SU-DHL-6 (cell line): Measurements from ENCODE around the gene RPS6KC1.

Source experiments
- H2AFZ ChIP-seq: fragments of 200-600 bp; sonication (generic); 2 replicates; pipeline ENCODE4 v1.6.1; 2014; ENCODE audit warnings: low read depth, mild to moderate bottlenecking, moderate library complexity, mixed read lengths, antibody characterized with exemption, low read length; ENCODE audit not compliant: severe bottlenecking
- H3F3A ChIP-seq: fragments of 200-600 bp; shearing (Covaris generic); 2 replicates; pipeline ENCODE4 v1.6.0; 2016; ENCODE audit warnings: antibody characterized with exemption, mild to moderate bottlenecking; ENCODE audit not compliant: insufficient read depth
- H3K27ac ChIP-seq: fragments of 200-600 bp; sonication (generic); 2 replicates; pipeline ENCODE4 v1.5.1; 2016; ENCODE audit warnings: low read depth, mild to moderate bottlenecking, low read length, moderate library complexity, mixed read lengths
- H3K27me3 ChIP-seq: fragments of 200-600 bp; sonication (generic), shearing (Covaris generic); 2 replicates; pipeline ENCODE4 v1.6.0; 2014; ENCODE audit warnings: mild to moderate bottlenecking, low read length
- H3K36me3 ChIP-seq: fragments of 200-600 bp; sonication (generic); 2 replicates; pipeline ENCODE4 v1.6.1; 2014; ENCODE audit warnings: mild to moderate bottlenecking, low read length, mixed read lengths
- H3K4me2 ChIP-seq: fragments of 300-600, 200-600 bp; shearing (Covaris generic), sonication (generic); 2 replicates; pipeline ENCODE4 v1.6.0; 2014; ENCODE audit warnings: low read length, low read depth, mild to moderate bottlenecking; ENCODE audit not compliant: poor library complexity, severe bottlenecking
- H3K4me3 ChIP-seq: fragments of 200-600 bp; sonication (generic); 2 replicates; pipeline ENCODE4 v1.5.1; 2014; ENCODE audit warnings: antibody characterized with exemption, low read length, mild to moderate bottlenecking, mixed read lengths; ENCODE audit not compliant: insufficient read depth, poor library complexity, severe bottlenecking
- H3K79me2 ChIP-seq: fragments of 200-600 bp; sonication (generic); 2 replicates; pipeline ENCODE4 v1.6.1; 2014; ENCODE audit warnings: mild to moderate bottlenecking, low read length, moderate library complexity; ENCODE audit not compliant: insufficient read depth
- H3K9ac ChIP-seq: fragments of 200-600 bp; sonication (generic); 2 replicates; pipeline ENCODE4 v1.7.0; 2014; ENCODE audit warnings: mild to moderate bottlenecking, low read length
- H3K9me2 ChIP-seq: fragments of 200-600 bp; sonication (generic); replicated peaks from 2 replicates; pipeline ENCODE4 v1.6.1; 2014; ENCODE audit warnings: low read length; ENCODE audit not compliant: insufficient read depth
- H3K9me3 ChIP-seq: fragments of 200-600 bp; sonication (generic); 2 replicates; pipeline ENCODE4 v1.6.1; 2014; ENCODE audit warnings: low read length, mixed read lengths; ENCODE audit not compliant: insufficient read depth
- H4K20me1 ChIP-seq: fragments of 200-600 bp; sonication (generic); 2 replicates; pipeline ENCODE4 v1.6.1; 2014; ENCODE audit warnings: low read depth, mild to moderate bottlenecking, antibody characterized with exemption, low read length, moderate library complexity, mixed read lengths
- CTCF ChIP-seq: fragments of 200-600 bp; sonication (generic); IDR thresholded peaks from one replicate; pipeline ENCODE4 v1.5.1; 2017; ENCODE audit warnings: antibody characterized with exemption, mild to moderate bottlenecking, low read length, moderate library complexity; ENCODE audit not compliant: insufficient read depth, poor library complexity, severe bottlenecking
- EZH2phosphoT487 ChIP-seq: fragments of 200-600 bp; sonication (generic), shearing (Covaris generic); conservative IDR thresholded peaks from 2 replicates; pipeline ENCODE4 v1.6.1; 2018; ENCODE audit warnings: mild to moderate bottlenecking, antibody characterized with exemption, low read length, moderate library complexity, mixed read lengths

RPS6KC1 gene

GRCh38 chr1:213119794-213120193 lies 68.8 kb downstream of the RPS6KC1 start:
- Histone ChIP-seq H4K20me1 (peaks cover 3% of the 10 kb centered on the region; the same call in 1 of the 2 replicates), H3F3A (no peaks in the 10 kb centered on the region), H3K4me2 (no peak overlapping the region), H2AFZ (no peak overlapping the region), H3K36me3 (no peaks in the 10 kb centered on the region), H3K9me3 (no peaks in the 10 kb centered on the region), H3K27ac (no peak overlapping the region), H3K4me3 (no peak overlapping the region), H3K79me2 (no peaks in the 10 kb centered on the region), H3K9ac (no peak overlapping the region), H3K27me3 (no peaks in the 10 kb centered on the region), H3K9me2 (no peaks in the 10 kb centered on the region)
- TF ChIP-seq CTCF (no peak), EZH2phosphoT487 (no peak)

- Histone ChIP-seq H3K79me2 (no peaks in the 10 kb centered on the region), H3F3A (no peaks in the 10 kb centered on the region), H4K20me1 (peaks cover 3% of the 10 kb centered on the region; the same call in 1 of the 2 replicates), H3K36me3 (no peaks in the 10 kb centered on the region), H2AFZ (no peak overlapping the region), H3K9ac (no peak overlapping the region), H3K9me2 (no peaks in the 10 kb centered on the region), H3K4me3 (no peak overlapping the region), H3K27ac (no peak overlapping the region), H3K9me3 (no peaks in the 10 kb centered on the region), H3K4me2 (no peak overlapping the region), H3K27me3 (no peaks in the 10 kb centered on the region)
- TF ChIP-seq CTCF (no peak), EZH2phosphoT487 (no peak)
Observed at GRCh38 chr1:213120386-213120785, 69.3 kb downstream of the RPS6KC1 start.

GRCh38 chr1:213120961-213121360 lies 69.9 kb downstream of the RPS6KC1 start:
- no peak overlapping the region for H3K4me2 ChIP-seq

More at GRCh38 chr1:213120961-213121360, 69.9 kb downstream of the RPS6KC1 start:
- TF ChIP-seq EZH2phosphoT487 = no peak
- TF ChIP-seq CTCF = no peak
- H3K79me2 ChIP-seq = no peaks in the 10 kb centered on the region
- no peak overlapping the region for H3K27ac ChIP-seq
- peaks cover 3% of the 10 kb centered on the region; the same call in 1 of the 2 replicates for H4K20me1 ChIP-seq
- H3K9ac ChIP-seq = no peak overlapping the region
- no peak overlapping the region for H3K4me3 ChIP-seq
- no peak overlapping the region for H2AFZ ChIP-seq
- H3K27me3 ChIP-seq = no peaks in the 10 kb centered on the region
- H3K36me3 ChIP-seq = no peaks in the 10 kb centered on the region
- no peaks in the 10 kb centered on the region for H3K9me3 ChIP-seq
- H3F3A ChIP-seq = no peaks in the 10 kb centered on the region
- H3K9me2 ChIP-seq = no peaks in the 10 kb centered on the region
